K562 (cell line): ENCODE results near the gene KIAA0513. TPM values are rescaled to one million over a fixed set of nuclear protein-coding genes. Genes with fewer than 3 reads are reported as not detected.

Experiments
- CREB1 ChIP-seq, 2 experiments: sonication (generic) in 1 of 2; formaldehyde crosslinking in 1 of 2; IDR thresholded peaks; 2 replicates each; pipeline versions ENCODE4 v1.6.1 to v1.8.0; 2012 to 2022; ENCODE audit warnings: inconsistent platforms in 1 of 2, mild to moderate bottlenecking in 1 of 2, missing genetic modification reagents in 1 of 2, moderate library complexity in 1 of 2
- CREB3 ChIP-seq: fragments of 450-650 bp; conservative IDR thresholded peaks from 2 replicates; pipeline ENCODE4 v1.6.1; 2016; ENCODE audit warnings: missing genetic modification characterization, low read depth, mild to moderate bottlenecking, missing compliant biosample characterization, moderate library complexity
- DMBX1 ChIP-seq: fragments of 250-450 bp; sonication (Bioruptor Pico); IDR thresholded peaks from 2 replicates; pipeline ENCODE4 v1.8.0; 2022; ENCODE audit warnings: inconsistent platforms, mild to moderate bottlenecking, moderate library complexity, borderline replicate concordance
- FOXJ2 ChIP-seq: fragments of 200-800 bp; sonication (Bioruptor generic); IDR thresholded peaks from 2 replicates; pipeline ENCODE4 v1.6.1; 2016; ENCODE audit warnings: missing genetic modification characterization, missing compliant biosample characterization
- MXD1 ChIP-seq: fragments of 250-450 bp; sonication (Bioruptor Pico); IDR thresholded peaks from 2 replicates; pipeline ENCODE4 v1.8.0; 2021; ENCODE audit warnings: borderline replicate concordance, mild to moderate bottlenecking, moderate library complexity; ENCODE audit not compliant: poor library complexity, severe bottlenecking
- NEUROD1 ChIP-seq: fragments of 150-350 bp; IDR thresholded peaks from 2 replicates; pipeline ENCODE4 v1.6.1; 2014; ENCODE audit warnings: borderline replicate concordance, low read length, low read depth; ENCODE audit not compliant: partially characterized antibody
- NR4A1 ChIP-seq, 2 experiments: fragments of 250-450 bp in 1 of 2; fragments of 450-650 bp in 1 of 2; sonication (Bioruptor Pico) in 1 of 2; IDR thresholded peaks; 2 replicates each; pipeline versions ENCODE4 v1.4.0 to v1.6.1; 2016 to 2020; ENCODE audit warnings: mild to moderate bottlenecking in 2 of 2, missing compliant biosample characterization in 1 of 2, missing genetic modification characterization in 1 of 2, moderate library complexity in 1 of 2
- RAD21 ChIP-seq, 2 experiments: fragments of 250-450 bp in 1 of 2; fragments of 450-650 bp in 1 of 2; sonication (Bioruptor Pico) in 1 of 2; formaldehyde crosslinking in 1 of 2; IDR thresholded peaks in 1 of 2; conservative IDR thresholded peaks in 1 of 2; 2 replicates each; pipeline versions ENCODE4 v1.4.0 to v1.8.0; 2020 to 2022; ENCODE audit warnings: mild to moderate bottlenecking in 2 of 2, moderate library complexity in 1 of 2
- RBM39 ChIP-seq: fragments of 200-400 bp; formaldehyde crosslinking; optimal IDR thresholded peaks from 2 replicates; pipeline ENCODE3; 2018; ENCODE audit warnings: low read depth, low read length
- YY1 ChIP-seq, 3 experiments: IDR thresholded peaks; 2 replicates each; pipeline ENCODE4 v1.6.1; 2011; ENCODE audit warnings: low read length in 2 of 3, mild to moderate bottlenecking in 2 of 3, moderate library complexity in 2 of 3, borderline replicate concordance in 1 of 3, control low read depth in 1 of 3, low read depth in 1 of 3; ENCODE audit not compliant: insufficient read depth in 3 of 3, insufficient replicate concordance in 2 of 3, control insufficient read depth in 1 of 3, insufficient read length in 1 of 3; ENCODE audit errors: extremely low read depth in 1 of 3
- ZNF644 ChIP-seq: fragments of 200-800 bp; sonication (Bioruptor generic); IDR thresholded peaks from 2 replicates; pipeline ENCODE4 v1.6.1; 2016; ENCODE audit warnings: low read depth, missing genetic modification characterization, missing compliant biosample characterization
- polyA plus RNA-seq, 8 experiments: library from polyadenylated mRNA; depleted of rRNA in 4 of 8; stranded (reverse) in 5 of 8; unstranded in 3 of 8; fragments of >200 nt; fragmentation: Nextera tagmentation in 2 of 8; fragmentation: Illumina TruSeq in 1 of 8; extraction: Ambion mirVana in 2 of 8; extraction: Trizol in 1 of 8; gene quantifications; 2 replicates each; pipeline versions ENCODE4 v1.2.1 to v1.2.3, GENCODE V29; 2011 to 2014; ENCODE audit warnings: inconsistent platforms in 1 of 8, missing spikeins in 1 of 8
- total RNA-seq, 7 experiments: library from RNA; depleted of rRNA in 6 of 7; stranded (reverse); fragments of >200 nt in 6 of 7; fragmentation: Illumina TruSeq in 2 of 7; extraction: Trizol in 2 of 7; gene quantifications; 2 replicates each; pipeline versions ENCODE4 v1.2.1 to v1.2.3, GENCODE V29; 2011 to 2021; ENCODE audit warnings: low replicate concordance in 1 of 7
- TF ChIP-seq, protein P1 (sequence below): sonication (generic); formaldehyde crosslinking; IDR thresholded peaks from 2 replicates; pipeline ENCODE4 v1.8.1; 2023; ENCODE audit warnings: mild to moderate bottlenecking, missing genetic modification reagents
- TF ChIP-seq, protein P2 (sequence below): sonication (generic); formaldehyde crosslinking; IDR thresholded peaks from 2 replicates; pipeline ENCODE4 v1.8.1; 2023; ENCODE audit warnings: mild to moderate bottlenecking, missing genetic modification reagents, moderate library complexity
- TF ChIP-seq, protein P3 (sequence below): fragments of 200-800 bp; sonication (Bioruptor generic); IDR thresholded peaks from 2 replicates; pipeline ENCODE4 v1.6.1; 2017; ENCODE audit warnings: missing genetic modification characterization, missing compliant biosample characterization

The KIAA0513 gene
- total and polyA plus RNA-seq, 9 of the 15 experiments (the other 6 are each of a cell fraction or from before 2014, with no cell fraction given), result 0.18 to 13.7 (median 10.2) TPM

DNA sequence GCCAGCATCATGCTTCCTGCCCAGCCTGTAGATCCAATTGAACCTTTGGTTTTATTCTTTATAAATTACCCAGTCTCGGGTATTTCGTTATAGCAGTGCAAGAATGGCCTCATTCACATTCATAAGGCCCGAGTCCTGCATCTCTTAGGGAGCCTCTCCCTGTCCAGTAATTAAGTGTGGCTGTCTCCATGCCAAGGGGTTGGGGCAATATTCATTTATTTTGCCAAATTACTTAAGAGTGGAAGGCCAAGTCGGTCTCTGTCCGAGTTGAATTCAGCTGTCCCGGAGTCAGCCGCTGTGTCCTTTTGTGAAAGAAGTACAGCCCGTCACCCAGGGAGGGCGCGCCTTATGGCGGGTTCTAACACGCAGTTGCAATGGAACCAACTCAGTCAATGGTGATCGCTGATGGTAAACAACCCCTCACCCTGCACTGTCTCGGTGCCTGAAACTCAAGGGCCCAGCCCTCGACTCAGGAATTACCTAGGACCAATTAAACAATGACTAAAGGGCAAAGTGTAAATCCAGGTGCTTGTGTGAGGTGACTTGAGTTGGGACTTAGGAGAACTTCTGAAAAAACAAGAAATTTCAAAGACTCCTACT is 22.2 kb downstream of the KIAA0513 start (continued):
- TF ChIP-seq CREB3 (0 out of 2 replicates have a peak, but pooled peaks have one; percentile 61), DMBX1 (CRISPR knock-in tag) (peak; percentile 52; the same call in 1 of the 2 replicates), YY1 (IDR thresholded peaks at IDR 0.05; ENCODE audit: borderline replicate concordance in 1 of 3, control insufficient read depth in 1 of 3, extremely low read depth in 1 of 3, insufficient read depth in 3 of 3, insufficient read length in 1 of 3, insufficient replicate concordance in 2 of 3, low read depth in 1 of 3, low read length in 2 of 3) (peak in 1 of 3 experiments; percentile 38), RAD21 (CRISPR knock-in tag; conservative IDR thresholded peaks at IDR 0.05 in 1 of 2, IDR thresholded peaks at IDR 0.05 in 1 of 2) (0 out of 4 replicates have a peak, but pooled peaks of 1 of the 2 experiments have one; percentile 8), FOXJ2 (0 out of 2 replicates have a peak, but pooled peaks have one; percentile 8), MXD1 (CRISPR knock-in tag) (no peak), NEUROD1 (no peak), ZNF644 (tag) (0 out of 2 replicates have a peak, but pooled peaks have one; percentile 43), RBM39 (peak; percentile 23), CREB1 (IDR thresholded peaks at IDR 0.05) (no peak), CREB1 (CRISPR knock-in tag; IDR thresholded peaks at IDR 0.05) (peak; percentile 33; the same call in 1 of the 2 replicates), NR4A1 (CRISPR knock-in tag; IDR thresholded peaks at IDR 0.05) (no peak), NR4A1 (tag; IDR thresholded peaks at IDR 0.05) (peak; percentile 77)
- TF ChIP-seq, protein P1, sequence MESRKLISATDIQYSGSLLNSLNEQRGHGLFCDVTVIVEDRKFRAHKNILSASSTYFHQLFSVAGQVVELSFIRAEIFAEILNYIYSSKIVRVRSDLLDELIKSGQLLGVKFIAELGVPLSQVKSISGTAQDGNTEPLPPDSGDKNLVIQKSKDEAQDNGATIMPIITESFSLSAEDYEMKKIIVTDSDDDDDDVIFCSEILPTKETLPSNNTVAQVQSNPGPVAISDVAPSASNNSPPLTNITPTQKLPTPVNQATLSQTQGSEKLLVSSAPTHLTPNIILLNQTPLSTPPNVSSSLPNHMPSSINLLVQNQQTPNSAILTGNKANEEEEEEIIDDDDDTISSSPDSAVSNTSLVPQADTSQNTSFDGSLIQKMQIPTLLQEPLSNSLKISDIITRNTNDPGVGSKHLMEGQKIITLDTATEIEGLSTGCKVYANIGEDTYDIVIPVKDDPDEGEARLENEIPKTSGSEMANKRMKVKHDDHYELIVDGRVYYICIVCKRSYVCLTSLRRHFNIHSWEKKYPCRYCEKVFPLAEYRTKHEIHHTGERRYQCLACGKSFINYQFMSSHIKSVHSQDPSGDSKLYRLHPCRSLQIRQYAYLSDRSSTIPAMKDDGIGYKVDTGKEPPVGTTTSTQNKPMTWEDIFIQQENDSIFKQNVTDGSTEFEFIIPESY, result peak; percentile 99
- TF ChIP-seq, protein P2, sequence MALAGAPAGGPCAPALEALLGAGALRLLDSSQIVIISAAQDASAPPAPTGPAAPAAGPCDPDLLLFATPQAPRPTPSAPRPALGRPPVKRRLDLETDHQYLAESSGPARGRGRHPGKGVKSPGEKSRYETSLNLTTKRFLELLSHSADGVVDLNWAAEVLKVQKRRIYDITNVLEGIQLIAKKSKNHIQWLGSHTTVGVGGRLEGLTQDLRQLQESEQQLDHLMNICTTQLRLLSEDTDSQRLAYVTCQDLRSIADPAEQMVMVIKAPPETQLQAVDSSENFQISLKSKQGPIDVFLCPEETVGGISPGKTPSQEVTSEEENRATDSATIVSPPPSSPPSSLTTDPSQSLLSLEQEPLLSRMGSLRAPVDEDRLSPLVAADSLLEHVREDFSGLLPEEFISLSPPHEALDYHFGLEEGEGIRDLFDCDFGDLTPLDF, result 0 out of 2 replicates have a peak, but pooled peaks have one; percentile 29
- TF ChIP-seq, protein P3, sequence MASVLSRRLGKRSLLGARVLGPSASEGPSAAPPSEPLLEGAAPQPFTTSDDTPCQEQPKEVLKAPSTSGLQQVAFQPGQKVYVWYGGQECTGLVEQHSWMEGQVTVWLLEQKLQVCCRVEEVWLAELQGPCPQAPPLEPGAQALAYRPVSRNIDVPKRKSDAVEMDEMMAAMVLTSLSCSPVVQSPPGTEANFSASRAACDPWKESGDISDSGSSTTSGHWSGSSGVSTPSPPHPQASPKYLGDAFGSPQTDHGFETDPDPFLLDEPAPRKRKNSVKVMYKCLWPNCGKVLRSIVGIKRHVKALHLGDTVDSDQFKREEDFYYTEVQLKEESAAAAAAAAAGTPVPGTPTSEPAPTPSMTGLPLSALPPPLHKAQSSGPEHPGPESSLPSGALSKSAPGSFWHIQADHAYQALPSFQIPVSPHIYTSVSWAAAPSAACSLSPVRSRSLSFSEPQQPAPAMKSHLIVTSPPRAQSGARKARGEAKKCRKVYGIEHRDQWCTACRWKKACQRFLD (CRISPR knock-in tag), result peak; percentile 45; the same call in 1 of the 2 replicates
